Inferior parietal cortex (tissue), 1 donor: Measurements from ENCODE around the gene SLC66A2.

Experiments
- DNase-seq: peaks from one replicate; pipeline ENCODE4 v3.0.0-alpha.2; 2016; ENCODE audit errors: extremely low spot score

SLC66A2 gene

GRCh38 chr18:79919089-79919488 lies 32.4 kb downstream of the SLC66A2 start:
- DNase-seq: no peak

- no peak for DNase-seq
Measured at GRCh38 chr18:79918615-79919011, 32.8 kb downstream of the SLC66A2 start.

GRCh38 chr18:79917853-79918614 lies 33.4 kb downstream of the SLC66A2 start:
- no peak for DNase-seq

GRCh38 chr18:79917169-79917852 lies 34.1 kb downstream of the SLC66A2 start:
- DNase-seq: no peak

GRCh38 chr18:79916546-79917168 lies 34.8 kb downstream of the SLC66A2 start:
- DNase-seq: no peak

- no peak for DNase-seq
Measured at GRCh38 chr18:79916128-79916494, 35.3 kb downstream of the SLC66A2 start.

- no peak for DNase-seq
Measured at GRCh38 chr18:79915161-79916127, 36.0 kb downstream of the SLC66A2 start.

GRCh38 chr18:79914614-79915160 lies 36.8 kb downstream of the SLC66A2 start:
- DNase-seq: no peak

GRCh38 chr18:79912994-79913831 lies 38.2 kb downstream of the SLC66A2 start:
- no peak for DNase-seq

GRCh38 chr18:79912409-79912991 lies 39.0 kb downstream of the SLC66A2 start:
- no peak for DNase-seq

GRCh38 chr18:79911344-79912270 lies 39.8 kb downstream of the SLC66A2 start:
- DNase-seq: no peak

GRCh38 chr18:79910563-79911343 lies 40.7 kb downstream of the SLC66A2 start:
- DNase-seq: no peak

GRCh38 chr18:79906706-79907105 lies 44.7 kb downstream of the SLC66A2 start:
- DNase-seq: no peak

GRCh38 chr18:79905993-79906392 lies 45.5 kb downstream of the SLC66A2 start:
- no peak for DNase-seq

GRCh38 chr18:79905389-79905911 lies 46.0 kb downstream of the SLC66A2 start:
- no peak for DNase-seq

GRCh38 chr18:79904357-79905147 lies 46.9 kb downstream of the SLC66A2 start:
- no peak for DNase-seq

- no peak for DNase-seq
Measured at GRCh38 chr18:79903787-79904356, 47.6 kb downstream of the SLC66A2 start.
